MCF 10A (cell line): ENCODE data around the gene RAPGEF5. TPM values are rescaled to one million over a fixed set of nuclear protein-coding genes. Genes with fewer than 3 reads are reported as not detected.
A peak's percentile ranks its signal among the peaks of the same experiment; 100 is the strongest.

Experiments used
- Bru-seq: library from RNA; stranded (reverse); fragments of 400-500 nt; gene quantifications from one replicate; lab custom pipeline; 2021; lab: Mats Ljungman, UMichigan
- BruChase-seq, 2 experiments: library from RNA; stranded (reverse); fragments of 400-500 nt; gene quantifications; one replicate each; lab custom pipeline; 2021; lab: Mats Ljungman, UMichigan
- BruUV-seq: library from RNA; stranded (reverse); fragments of 400-500 nt; replicated peaks from 2 replicates; lab custom pipeline; 2021; lab: Mats Ljungman, UMichigan
- CTCF ChIA-PET: fragments of 300-600 bp; sonication (Branson Sonifier 250); formaldehyde crosslinking; extraction: SDS; loops from one replicate; lab custom pipeline; 2021; ENCODE audit warnings: antibody characterized with exemption, inconsistent platforms; lab: Yijun Ruan, JAX
- POLR2A ChIA-PET: fragments of 300-600, 350-650 bp; sonication (Branson Sonifier 250); formaldehyde crosslinking; extraction: SDS; loops from one replicate; lab custom pipeline; 2020; ENCODE audit warnings: antibody characterized with exemption, inconsistent platforms; lab: Yijun Ruan, JAX
- DNase-seq: peaks from one replicate; pipeline ENCODE4 v3.0.0-alpha.2; 2018; ENCODE audit not compliant: unreplicated experiment
- H3K27ac Mint-ChIP-seq: one replicate; pipeline ENCODE4 v1.8.0; 2022; ENCODE audit warnings: mild to moderate bottlenecking, low read depth, mixed read lengths; ENCODE audit not compliant: unreplicated experiment
- H3K27me3 Mint-ChIP-seq: one replicate; pipeline ENCODE4 v1.8.0; 2022; ENCODE audit warnings: mixed read lengths; ENCODE audit not compliant: insufficient read depth, unreplicated experiment
- H3K36me3 Mint-ChIP-seq: one replicate; pipeline ENCODE4 v1.8.0; 2022; ENCODE audit warnings: mild to moderate bottlenecking, moderate library complexity, mixed read lengths; ENCODE audit not compliant: insufficient read depth, unreplicated experiment
- H3K4me1 Mint-ChIP-seq: one replicate; pipeline ENCODE4 v1.8.0; 2022; ENCODE audit warnings: mixed read lengths; ENCODE audit not compliant: insufficient read depth, unreplicated experiment
- H3K4me3 Mint-ChIP-seq: one replicate; pipeline ENCODE4 v1.8.0; 2022; ENCODE audit warnings: mild to moderate bottlenecking, moderate library complexity, mixed read lengths; ENCODE audit not compliant: unreplicated experiment
- H3K9me3 Mint-ChIP-seq: one replicate; pipeline ENCODE4 v1.8.0; 2022; ENCODE audit warnings: mixed read lengths; ENCODE audit not compliant: unreplicated experiment
- intact Hi-C: fragments of 100-400 bp; cut with micrococcal nuclease; formaldehyde crosslinking; loops from 2 replicates; pipeline ENCODE4 v1.14.1; 2022
- long read RNA-seq: library from polyadenylated mRNA; stranded (forward); transcript quantifications from one replicate; pipeline ENCODE4 v2.0.0, GENCODE V29; 2022
- total RNA-seq: library from RNA; stranded (reverse); gene quantifications from 2 replicates; pipeline ENCODE4 v1.2.3, GENCODE V29; 2022
- TF ChIP-seq, protein P1 (sequence below): fragments of 200-600 bp; IDR thresholded peaks from one replicate; pipeline ENCODE4 v1.8.0; 2022; ENCODE audit warnings: antibody characterized with exemption, mild to moderate bottlenecking; ENCODE audit not compliant: unreplicated experiment

RAPGEF5 gene, protein sequence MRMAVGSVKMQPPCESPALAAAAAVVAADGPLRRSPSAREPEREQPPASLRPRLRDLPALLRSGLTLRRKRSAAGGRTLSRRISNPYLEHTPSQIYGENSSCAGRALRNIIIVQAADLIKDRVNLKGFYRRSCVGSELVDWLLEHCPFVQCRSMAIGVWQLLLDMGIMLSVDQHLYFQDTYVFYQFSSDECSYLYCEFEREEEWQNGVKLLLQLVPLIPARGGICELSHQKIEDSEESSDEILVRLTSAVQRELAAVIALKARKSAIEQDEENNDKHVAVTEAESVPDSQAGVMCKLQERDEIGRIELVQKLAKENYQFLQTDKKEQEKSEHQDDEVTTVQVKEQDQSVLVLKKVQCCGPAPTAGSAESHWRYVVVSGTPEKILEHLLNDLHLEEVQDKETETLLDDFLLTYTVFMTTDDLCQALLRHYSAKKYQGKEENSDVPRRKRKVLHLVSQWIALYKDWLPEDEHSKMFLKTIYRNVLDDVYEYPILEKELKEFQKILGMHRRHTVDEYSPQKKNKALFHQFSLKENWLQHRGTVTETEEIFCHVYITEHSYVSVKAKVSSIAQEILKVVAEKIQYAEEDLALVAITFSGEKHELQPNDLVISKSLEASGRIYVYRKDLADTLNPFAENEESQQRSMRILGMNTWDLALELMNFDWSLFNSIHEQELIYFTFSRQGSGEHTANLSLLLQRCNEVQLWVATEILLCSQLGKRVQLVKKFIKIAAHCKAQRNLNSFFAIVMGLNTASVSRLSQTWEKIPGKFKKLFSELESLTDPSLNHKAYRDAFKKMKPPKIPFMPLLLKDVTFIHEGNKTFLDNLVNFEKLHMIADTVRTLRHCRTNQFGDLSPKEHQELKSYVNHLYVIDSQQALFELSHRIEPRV
- 1.9 TPM in 2 replicates for total RNA-seq
- Bru-seq, nascent RNA, result percentile 43 among the genes with signal in this experiment
- percentile 28 among the genes with signal in this experiment for BruChase-seq, experiment 1, labeled RNA remaining after a 6-hour chase
- BruChase-seq, experiment 2, labeled RNA remaining after a 2-hour chase, result percentile 36 among the genes with signal in this experiment
- long read RNA-seq, partial matches to known transcripts, result 0 of 1 reads
- long read RNA-seq, other reads (novel, unspliced or antisense), result 1 of 1 reads

DNA sequence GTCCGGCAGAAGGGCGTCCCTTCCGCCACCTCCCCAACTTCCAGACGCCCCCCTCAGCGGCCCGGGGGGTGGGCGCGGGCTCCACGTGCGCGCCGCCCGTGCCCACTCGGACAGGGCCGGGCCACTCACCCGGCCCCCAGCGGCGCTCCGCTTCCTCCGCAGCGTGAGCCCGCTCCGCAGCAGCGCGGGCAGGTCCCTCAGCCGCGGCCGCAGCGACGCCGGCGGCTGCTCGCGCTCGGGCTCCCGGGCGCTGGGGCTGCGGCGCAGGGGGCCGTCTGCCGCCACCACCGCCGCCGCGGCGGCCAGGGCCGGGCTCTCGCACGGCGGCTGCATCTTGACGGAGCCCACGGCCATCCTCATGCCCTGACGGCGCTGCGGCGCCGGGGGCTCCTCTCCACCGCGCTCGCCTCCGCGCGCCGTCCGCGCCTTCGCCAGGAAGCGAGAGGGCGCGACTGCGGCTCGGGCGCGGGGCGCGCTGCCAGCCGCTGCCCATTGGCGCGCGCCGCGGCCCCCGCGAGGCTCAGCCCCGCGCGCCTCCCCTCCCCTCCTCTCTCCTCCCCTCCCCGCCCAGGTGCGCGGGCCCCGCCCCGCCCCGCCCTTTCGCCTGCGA is at the start of gene RAPGEF5:
RAPGEF5 (minus strand) TSS at position 454 of the 610 bp plus-strand sequence; CDS start at position 360, 94 bp downstream.
- Mint-ChIP-seq H3K4me1 (peaks cover 30% of the 10 kb centered on the region), H3K9me3 (no peaks in the 10 kb centered on the region), H3K4me3 (peak within 1 kb of the TSS; percentile 76), H3K27me3 (no peaks in the 10 kb centered on the region), H3K27ac (peak within 1 kb of the TSS; percentile 73), H3K36me3 (peaks cover 6% of the 10 kb centered on the region)
- ChIA-PET POLR2A (interaction anchor here (0.8 to 3.2 kb wide), 12 partner anchors 8 to 412 kb away, joined by 3 to 33 read pairs (median 8); no protein-coding TSS in a partner anchor), CTCF (interaction anchor here (0.9 to 1.2 kb wide), 2 partner anchors 9 to 246 kb away, joined by 3 read pairs; no protein-coding TSS in a partner anchor)
- DNase-seq, result peak; percentile 68
- intact Hi-C loops, result loop anchor here (10.0 kb wide), 1 partner anchor 98 kb away; no protein-coding TSS in a partner anchor
- TF ChIP-seq, protein P1, sequence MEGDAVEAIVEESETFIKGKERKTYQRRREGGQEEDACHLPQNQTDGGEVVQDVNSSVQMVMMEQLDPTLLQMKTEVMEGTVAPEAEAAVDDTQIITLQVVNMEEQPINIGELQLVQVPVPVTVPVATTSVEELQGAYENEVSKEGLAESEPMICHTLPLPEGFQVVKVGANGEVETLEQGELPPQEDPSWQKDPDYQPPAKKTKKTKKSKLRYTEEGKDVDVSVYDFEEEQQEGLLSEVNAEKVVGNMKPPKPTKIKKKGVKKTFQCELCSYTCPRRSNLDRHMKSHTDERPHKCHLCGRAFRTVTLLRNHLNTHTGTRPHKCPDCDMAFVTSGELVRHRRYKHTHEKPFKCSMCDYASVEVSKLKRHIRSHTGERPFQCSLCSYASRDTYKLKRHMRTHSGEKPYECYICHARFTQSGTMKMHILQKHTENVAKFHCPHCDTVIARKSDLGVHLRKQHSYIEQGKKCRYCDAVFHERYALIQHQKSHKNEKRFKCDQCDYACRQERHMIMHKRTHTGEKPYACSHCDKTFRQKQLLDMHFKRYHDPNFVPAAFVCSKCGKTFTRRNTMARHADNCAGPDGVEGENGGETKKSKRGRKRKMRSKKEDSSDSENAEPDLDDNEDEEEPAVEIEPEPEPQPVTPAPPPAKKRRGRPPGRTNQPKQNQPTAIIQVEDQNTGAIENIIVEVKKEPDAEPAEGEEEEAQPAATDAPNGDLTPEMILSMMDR, result no peak
- no TSS peak for BruUV-seq

GRCh38 chr7:22406715-22407114 is 49.8 kb upstream of the RAPGEF5 start:
- ChIA-PET POLR2A (no interaction called here), CTCF (interaction anchor here (0.7 to 2.0 kb wide), 4 partner anchors 33 to 297 kb away, joined by 3 to 8 read pairs (median 4); no protein-coding TSS in a partner anchor)
- TF ChIP-seq, protein P1, result no peak
- Mint-ChIP-seq H3K4me1 (peaks cover 3% of the 10 kb centered on the region), H3K27me3 (no peaks in the 10 kb centered on the region), H3K9me3 (no peaks in the 10 kb centered on the region), H3K27ac (no peak overlapping the region), H3K36me3 (no peaks in the 10 kb centered on the region), H3K4me3 (no peak overlapping the region)
- DNase-seq, result no peak
- intact Hi-C loops, result no loop called here
- no TSS peak for BruUV-seq

DNA sequence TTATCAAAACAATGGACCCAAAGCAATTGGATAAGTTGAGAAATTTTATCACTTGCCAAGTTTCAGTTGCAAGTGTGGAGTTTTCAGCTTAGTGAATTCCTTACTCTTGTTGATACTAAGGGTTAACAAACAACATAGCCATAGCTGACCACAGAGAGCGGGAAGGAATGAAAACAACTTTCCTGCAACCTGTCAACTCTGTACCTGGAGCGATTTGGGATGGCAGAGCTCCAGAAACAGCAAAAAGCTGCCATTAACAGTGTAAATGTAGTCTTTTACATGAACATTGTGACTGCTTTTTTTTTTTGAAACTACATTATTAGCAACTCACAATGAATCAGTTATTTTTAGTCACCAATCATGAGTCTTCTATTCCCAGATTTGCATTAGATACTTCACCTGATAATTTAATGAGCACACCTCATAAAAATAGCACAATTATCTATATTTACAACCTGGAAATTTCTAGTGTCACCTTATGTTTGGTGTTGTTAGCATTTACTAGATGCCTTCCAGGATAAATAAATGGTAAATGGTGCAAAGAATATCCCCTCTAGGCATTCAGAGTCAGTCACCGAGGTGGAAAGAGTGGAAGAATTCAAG is 47.6 kb upstream of the RAPGEF5 start:
- Mint-ChIP-seq H3K9me3 (no peaks in the 10 kb centered on the region), H3K36me3 (no peaks in the 10 kb centered on the region), H3K4me3 (no peak overlapping the region), H3K27me3 (no peaks in the 10 kb centered on the region), H3K4me1 (peaks cover 9% of the 10 kb centered on the region), H3K27ac (no peak overlapping the region)
- intact Hi-C loops, result no loop called here
- BruUV-seq, result no TSS peak
- no peak for DNase-seq
- ChIA-PET CTCF (no interaction called here), POLR2A (no interaction called here)
- TF ChIP-seq, protein P1, result no peak
